ENCODE measurements around the gene EGFR. TPM values are rescaled to one million over a fixed set of nuclear protein-coding genes. Genes with fewer than 3 reads are reported as not detected.

Gene EGFR
- total RNA-seq, 6 experiments from 2014 or later, result 59.3 to 127 (median 93.7) TPM

DNA sequence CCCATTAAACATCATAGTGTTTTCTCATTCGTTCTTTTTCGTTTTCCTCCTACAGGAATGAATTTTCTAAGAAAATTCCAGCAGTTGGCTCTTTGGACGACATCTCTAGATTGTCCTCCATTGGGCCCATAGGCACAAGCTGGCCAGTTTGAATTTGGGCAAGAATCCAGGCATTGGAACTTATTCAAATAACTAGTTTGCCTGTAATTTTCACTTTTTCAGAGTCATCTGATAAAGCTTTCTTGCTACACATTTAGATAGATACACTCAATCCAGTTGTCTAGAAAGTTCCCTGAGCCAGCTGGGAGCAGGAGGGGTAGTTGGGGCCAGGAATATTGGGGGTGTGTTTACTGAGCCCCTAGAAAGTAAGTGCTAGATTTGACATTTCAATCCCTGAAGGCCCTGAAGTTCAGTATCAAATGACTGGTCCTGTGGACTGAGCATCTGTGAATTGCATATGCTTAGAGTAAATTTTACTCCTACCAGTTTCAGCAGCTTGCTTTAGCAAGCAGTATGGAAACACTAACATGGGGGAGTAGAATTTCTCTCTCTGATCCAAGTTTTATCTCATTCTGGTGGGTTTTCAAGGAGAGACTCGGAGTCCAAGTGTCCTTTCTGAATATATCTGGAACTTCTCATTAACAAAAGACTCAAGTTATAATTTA, 5.2 kb downstream of the EGFR start:
- Histone ChIP-seq H3K9me3 (no peaks in the 10 kb centered on the region), H3K4me1 (peaks cover 0 to 41% (median 6%) of the 10 kb centered on the region in 4 donors), H3K27ac (peak overlapping the region in 2 of 3 donors; percentile 43 to 61), H3K4me3 (no peak overlapping the region), H3K36me3 (no peaks in the 10 kb centered on the region), H3K27me3 (no peaks in the 10 kb centered on the region)
- TF ChIP-seq, protein P1, sequence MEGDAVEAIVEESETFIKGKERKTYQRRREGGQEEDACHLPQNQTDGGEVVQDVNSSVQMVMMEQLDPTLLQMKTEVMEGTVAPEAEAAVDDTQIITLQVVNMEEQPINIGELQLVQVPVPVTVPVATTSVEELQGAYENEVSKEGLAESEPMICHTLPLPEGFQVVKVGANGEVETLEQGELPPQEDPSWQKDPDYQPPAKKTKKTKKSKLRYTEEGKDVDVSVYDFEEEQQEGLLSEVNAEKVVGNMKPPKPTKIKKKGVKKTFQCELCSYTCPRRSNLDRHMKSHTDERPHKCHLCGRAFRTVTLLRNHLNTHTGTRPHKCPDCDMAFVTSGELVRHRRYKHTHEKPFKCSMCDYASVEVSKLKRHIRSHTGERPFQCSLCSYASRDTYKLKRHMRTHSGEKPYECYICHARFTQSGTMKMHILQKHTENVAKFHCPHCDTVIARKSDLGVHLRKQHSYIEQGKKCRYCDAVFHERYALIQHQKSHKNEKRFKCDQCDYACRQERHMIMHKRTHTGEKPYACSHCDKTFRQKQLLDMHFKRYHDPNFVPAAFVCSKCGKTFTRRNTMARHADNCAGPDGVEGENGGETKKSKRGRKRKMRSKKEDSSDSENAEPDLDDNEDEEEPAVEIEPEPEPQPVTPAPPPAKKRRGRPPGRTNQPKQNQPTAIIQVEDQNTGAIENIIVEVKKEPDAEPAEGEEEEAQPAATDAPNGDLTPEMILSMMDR (IDR thresholded peaks at IDR 0.05), result no peak
- TF ChIP-seq POLR2A (IDR thresholded peaks at IDR 0.05), result no peak
- ATAC-seq (no peak), DNase-seq (no peak)
- intact Hi-C loops (cut with DNase I), result loop anchor here in 1 of 2 donors (5.0 kb wide), 1 partner anchor 53 kb away; no protein-coding TSS in a partner anchor
- WGBS (ENCODE audit: insufficient coverage, low coverage, low lambda C conversion rate, missing lambda C conversion rate), result 72% methylated on average over 4 of the region's 4 CpGs

DNA sequence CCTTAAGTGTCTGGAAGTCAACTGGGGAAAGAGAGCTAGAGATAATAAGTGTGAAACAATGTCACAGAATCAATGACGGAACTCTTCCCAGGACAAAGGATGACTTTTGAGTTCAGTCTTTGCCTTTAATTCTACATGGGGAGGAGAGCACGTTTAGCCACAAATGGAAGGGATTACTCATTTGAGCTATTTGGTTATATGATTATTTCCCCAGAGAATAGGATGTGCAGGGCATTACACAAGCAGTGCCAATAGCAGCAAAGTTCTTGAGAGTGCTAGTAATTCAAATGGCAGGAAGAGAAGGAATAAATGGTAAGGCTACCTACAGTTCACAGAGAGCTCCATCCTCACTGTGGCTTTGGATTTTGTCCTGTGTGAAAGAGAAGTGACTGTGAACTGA, 6.0 kb downstream of the EGFR start:
- DNase-seq, result no peak
- no peaks in the 10 kb centered on the region for H3K27me3 ChIP-seq
- ATAC-seq, result no peak
- no peak overlapping the region for H3K4me3 ChIP-seq
- no peaks in the 10 kb centered on the region for H3K36me3 ChIP-seq
- TF ChIP-seq, protein P1 (IDR thresholded peaks at IDR 0.05), result no peak
- TF ChIP-seq POLR2A (IDR thresholded peaks at IDR 0.05), result no peak
- intact Hi-C loops (cut with DNase I), result loop anchor here in 1 of 2 donors (5.0 kb wide), 1 partner anchor 53 kb away; no protein-coding TSS in a partner anchor
- peaks cover 0 to 48% (median 10%) of the 10 kb centered on the region in 4 donors for H3K4me1 ChIP-seq
- 85% methylated on average over 2 of the region's 2 CpGs for WGBS (ENCODE audit: insufficient coverage, low coverage, low lambda C conversion rate, missing lambda C conversion rate)
- peak overlapping the region in 1 of 3 donors; percentile 61 for H3K27ac ChIP-seq
- no peaks in the 10 kb centered on the region for H3K9me3 ChIP-seq

DNA sequence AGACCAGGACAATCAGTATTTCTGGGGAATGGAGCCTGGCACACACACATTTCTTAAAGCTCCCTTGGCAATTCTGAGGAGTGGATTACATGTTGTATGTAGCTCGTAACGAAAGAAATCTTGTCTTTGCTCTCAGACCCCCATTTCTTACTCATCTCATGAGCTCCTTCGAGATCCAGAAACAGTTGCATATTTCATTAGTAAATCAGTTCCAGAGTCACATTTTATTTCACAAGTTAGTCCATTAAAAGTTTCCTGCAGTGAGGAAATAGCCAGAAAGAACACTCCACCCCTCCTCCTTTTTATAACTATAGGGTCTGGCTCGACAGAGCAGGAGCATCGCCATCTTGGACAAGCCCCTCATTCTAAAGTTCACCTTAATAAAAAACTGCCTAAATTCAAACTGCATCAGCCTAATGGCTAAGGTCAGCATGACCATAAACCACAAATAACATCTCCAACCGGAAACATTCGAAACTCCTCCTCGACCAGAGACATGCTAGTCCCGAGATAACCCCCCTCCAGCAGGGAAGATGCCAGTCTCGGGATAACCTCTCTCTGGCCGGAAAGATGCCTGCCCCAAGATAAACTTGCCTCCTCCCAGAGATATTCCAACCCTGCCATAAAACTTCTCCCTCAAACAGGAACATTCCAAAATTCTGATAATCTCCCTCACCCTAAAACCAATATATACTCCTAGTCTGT, 7.4 kb downstream of the EGFR start:
- 68% methylated on average over 11 of the region's 11 CpGs for WGBS (ENCODE audit: insufficient coverage, low coverage, low lambda C conversion rate, missing lambda C conversion rate)
- TF ChIP-seq POLR2A (IDR thresholded peaks at IDR 0.05), result no peak
- TF ChIP-seq, protein P1 (IDR thresholded peaks at IDR 0.05), result no peak
- no peak for ATAC-seq
- no peak overlapping the region for H3K4me3 ChIP-seq
- H3K27me3 ChIP-seq, result no peaks in the 10 kb centered on the region
- no peaks in the 10 kb centered on the region for H3K9me3 ChIP-seq
- peaks cover 0 to 58% (median 15%) of the 10 kb centered on the region in 4 donors for H3K4me1 ChIP-seq
- H3K36me3 ChIP-seq, result no peaks in the 10 kb centered on the region
- H3K27ac ChIP-seq, result no peak overlapping the region
- no peak for DNase-seq
- intact Hi-C loops (cut with DNase I), result no loop called here

DNA sequence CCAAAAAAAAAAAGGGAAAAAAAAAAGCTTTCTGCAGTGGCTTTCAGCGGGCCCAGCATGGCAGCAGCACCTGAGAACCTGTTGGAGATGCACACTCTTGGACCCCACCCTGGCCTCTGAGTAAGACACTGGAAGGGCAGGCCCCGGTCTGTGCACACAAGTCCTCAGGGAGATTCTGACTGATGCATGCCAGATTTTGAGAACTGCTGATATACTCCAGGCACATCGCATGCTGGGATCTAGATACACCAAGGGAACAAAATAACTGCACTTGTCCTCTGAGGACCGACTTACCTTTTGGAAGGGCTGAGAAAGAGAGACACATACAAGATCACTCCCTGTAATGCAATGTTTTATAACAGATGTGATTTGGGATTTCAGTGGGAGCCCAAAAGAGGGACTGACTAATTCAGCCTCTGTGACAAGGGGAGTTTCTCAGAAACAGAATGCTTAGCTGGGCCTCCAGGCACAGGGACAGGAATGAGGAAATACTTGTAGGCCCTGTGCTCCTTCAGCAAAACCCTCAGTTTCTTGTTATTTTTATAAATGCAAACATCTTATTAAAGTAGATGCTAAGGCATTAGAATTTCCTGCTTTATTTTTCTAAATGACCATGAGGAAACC, 8.2 kb downstream of the EGFR start:
- intact Hi-C loops (cut with DNase I), result no loop called here
- no peak for TF ChIP-seq POLR2A (IDR thresholded peaks at IDR 0.05)
- H3K27me3 ChIP-seq, result no peaks in the 10 kb centered on the region
- no peaks in the 10 kb centered on the region for H3K36me3 ChIP-seq
- no peaks in the 10 kb centered on the region for H3K9me3 ChIP-seq
- ATAC-seq (peak in 1 of 4 donors; percentile 2), DNase-seq (no peak)
- H3K27ac ChIP-seq, result peak overlapping the region in 2 of 3 donors; percentile 10 to 21
- 68% methylated on average over 4 of the region's 4 CpGs for WGBS (ENCODE audit: insufficient coverage, low coverage, low lambda C conversion rate, missing lambda C conversion rate)
- no peak overlapping the region for H3K4me3 ChIP-seq
- peaks cover 0 to 59% (median 19%) of the 10 kb centered on the region in 4 donors for H3K4me1 ChIP-seq

All from right lobe of liver (tissue), 6 donors.